GM19455 (cell line): ENCODE measurements around the gene LIG1.
"Not testable (repeated sequence)": the region's sequence is repeated elsewhere in the genome, so short reads cannot be mapped to it uniquely, and the experiment has no call there.

Experiments
- ATAC-seq: cut with Tn5 transposase; IDR thresholded peaks from one replicate; pipeline ENCODE4 v1.9.1; 2021; ENCODE audit not compliant: unreplicated experiment

Gene LIG1

GRCh38 chr19:48085904-48086864, 84.0 kb downstream of the LIG1 start:
- ATAC-seq = no peak

GRCh38 chr19:48085076-48085475, 85.1 kb downstream of the LIG1 start:
- no peak for ATAC-seq

- no peak for ATAC-seq
Observed at GRCh38 chr19:48081106-48081505, 89.0 kb downstream of the LIG1 start.

- ATAC-seq = not testable (repeated sequence)
Observed at GRCh38 chr19:48070177-48070769, 99.9 kb downstream of the LIG1 start.

GRCh38 chr19:48069435-48069834, 100.7 kb downstream of the LIG1 start:
- no peak for ATAC-seq
